ENCODE measurements around the gene PRKG1. TPM values are rescaled to one million over a fixed set of nuclear protein-coding genes. Genes with fewer than 3 reads are reported as not detected.
"Not testable (repeated sequence)": the region's sequence is repeated elsewhere in the genome, so short reads cannot be mapped to it uniquely, and the experiment has no call there.

Gene PRKG1
- polyA plus RNA-seq, 3 donors: 12.9 to 15.4 (median 13.7) TPM

DNA sequence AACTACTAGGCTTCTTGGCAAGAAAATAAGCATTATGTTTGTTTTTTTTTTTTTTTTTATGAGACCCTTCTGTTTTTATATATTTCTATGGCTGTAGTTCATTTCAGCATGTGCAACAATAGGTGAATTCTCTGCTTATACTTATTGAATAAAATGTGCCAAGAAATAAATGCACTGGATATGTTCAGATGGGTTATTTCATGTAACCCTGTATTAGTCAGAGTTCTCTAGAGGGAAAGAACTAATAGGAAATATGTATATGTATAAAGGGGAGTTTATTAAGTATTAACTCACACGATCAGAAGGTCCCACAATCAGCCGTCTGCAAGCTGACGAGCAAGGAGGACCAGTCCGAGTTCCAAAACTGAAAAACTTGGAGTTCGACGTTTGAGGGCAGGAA lies 332.3 kb downstream of the PRKG1 start:
- no peak for DNase-seq (ENCODE audit: low read depth in 3 of 3, low spot score in 2 of 3)

DNA sequence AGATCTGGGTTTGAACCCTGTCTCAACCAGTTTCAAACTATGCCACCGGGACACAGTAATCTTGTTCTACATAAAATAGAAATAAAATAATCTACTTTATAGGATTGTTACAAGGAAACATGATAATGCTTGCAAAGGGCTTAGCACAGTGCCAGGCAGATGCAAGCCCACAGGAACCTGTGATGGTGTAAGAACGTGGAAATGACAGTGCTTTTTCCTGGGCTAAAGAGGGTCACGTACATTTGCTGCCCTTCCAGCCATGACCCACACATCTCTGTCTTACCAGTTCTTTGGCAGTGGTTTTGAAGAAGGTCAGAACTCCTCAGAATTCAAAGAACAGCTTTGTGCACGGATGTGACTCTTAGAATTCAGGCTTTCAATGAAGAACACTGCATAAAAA lies 342.2 kb downstream of the PRKG1 start:
- DNase-seq (ENCODE audit: low read depth in 3 of 3, low spot score in 2 of 3): no peak

DNA sequence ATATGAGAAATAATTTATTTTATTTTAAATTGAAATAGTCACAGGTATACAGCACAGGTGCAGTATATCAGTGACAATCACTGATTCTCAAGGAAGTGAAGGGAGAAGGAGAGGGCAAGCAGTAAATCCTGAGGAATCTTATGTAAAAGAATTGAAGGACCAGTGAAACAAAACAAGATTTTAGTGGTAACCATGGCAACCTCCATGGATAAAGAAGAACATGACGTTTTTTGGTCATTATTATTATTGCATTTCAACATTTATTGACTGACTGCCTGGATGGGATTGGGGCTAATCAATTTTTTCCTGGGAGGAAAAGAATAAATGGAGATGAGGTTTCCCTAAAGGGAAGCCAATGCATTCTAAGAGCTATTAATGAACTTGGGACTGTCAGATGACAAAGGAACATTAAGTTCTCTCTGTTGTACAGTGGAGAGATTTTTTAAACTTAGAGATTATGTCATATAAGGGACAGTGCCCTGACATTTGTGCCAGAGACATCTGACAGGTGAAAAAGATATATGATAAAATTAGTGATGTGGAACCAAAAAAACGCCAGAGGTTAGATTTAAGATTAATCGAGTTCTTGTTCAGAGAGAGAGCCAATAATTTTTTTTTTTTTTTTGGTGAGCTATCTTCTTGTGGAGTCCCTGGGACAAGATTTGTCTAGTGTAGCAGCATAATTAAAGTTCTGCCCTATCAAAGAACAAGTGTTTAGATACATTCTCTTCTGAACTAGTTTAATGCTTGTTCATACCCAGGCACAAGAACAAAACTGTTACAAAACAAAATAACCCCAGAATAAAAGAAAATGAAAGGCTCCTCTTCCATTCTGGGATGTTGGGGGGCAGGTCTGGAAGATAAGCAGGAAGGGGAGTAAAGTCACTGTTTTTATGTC lies 345.2 kb downstream of the PRKG1 start:
- no peak for DNase-seq (ENCODE audit: low read depth in 3 of 3, low spot score in 2 of 3)

DNA sequence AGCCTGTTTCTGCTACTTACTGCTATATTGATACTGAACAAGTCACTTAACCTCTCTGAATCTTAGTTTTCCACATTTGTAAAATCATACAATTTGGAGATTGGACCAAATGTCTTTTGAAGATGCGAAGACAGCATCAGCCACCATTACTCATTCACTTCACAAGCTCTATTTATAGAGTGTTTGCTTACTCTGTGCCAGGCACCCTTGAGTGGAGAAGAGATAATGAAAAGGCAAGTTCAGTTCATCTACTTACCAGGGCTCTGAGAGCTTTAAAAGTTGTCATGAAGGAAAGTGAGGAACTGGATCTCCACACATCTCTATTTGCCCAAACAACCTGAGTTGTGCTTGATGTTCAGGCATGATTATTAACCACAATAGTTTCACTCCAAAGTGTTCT lies 347.6 kb downstream of the PRKG1 start:
- no peak for DNase-seq (ENCODE audit: low read depth in 3 of 3, low spot score in 2 of 3)

DNA sequence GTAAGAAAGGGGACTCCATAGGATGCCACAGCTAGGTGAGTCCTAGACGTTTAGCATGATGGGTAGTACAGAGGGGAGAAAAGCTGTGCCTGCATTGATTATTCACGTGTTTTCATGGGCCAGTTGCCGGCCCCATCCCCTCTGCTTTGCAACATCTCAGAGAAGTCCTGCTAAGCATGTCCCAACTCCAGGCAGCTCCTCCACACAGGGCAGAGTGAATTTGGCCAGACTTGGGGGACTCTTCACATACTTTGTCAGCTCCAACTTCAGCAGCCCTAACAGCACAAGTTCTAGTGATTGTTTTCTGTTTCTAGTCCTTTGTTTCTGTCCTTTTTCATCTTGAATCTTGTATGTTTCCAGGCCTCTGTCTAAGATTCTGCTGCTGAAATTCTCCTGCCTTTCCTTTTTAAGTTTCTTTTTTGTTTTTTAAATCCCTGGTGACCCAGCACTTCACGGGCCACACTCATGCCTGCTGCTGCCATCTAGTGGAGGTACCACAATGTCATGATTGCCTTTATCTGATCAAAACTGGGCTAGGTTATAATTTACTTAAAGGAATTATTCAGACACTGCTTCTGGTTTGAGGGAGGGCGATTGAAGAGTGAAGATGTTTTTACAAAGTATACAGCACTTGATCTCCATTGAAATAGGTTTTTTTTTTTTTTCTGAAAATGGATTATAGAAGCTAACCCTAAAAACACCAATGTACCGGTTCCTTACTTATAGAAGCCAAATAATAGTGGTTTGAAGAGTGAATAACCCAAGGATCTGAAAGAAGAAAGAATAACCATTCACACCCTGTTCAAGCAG lies 348.2 kb downstream of the PRKG1 start:
- peak; percentile 37 to 45 (median 40) for DNase-seq (ENCODE audit: low read depth in 3 of 3, low spot score in 2 of 3)

DNA sequence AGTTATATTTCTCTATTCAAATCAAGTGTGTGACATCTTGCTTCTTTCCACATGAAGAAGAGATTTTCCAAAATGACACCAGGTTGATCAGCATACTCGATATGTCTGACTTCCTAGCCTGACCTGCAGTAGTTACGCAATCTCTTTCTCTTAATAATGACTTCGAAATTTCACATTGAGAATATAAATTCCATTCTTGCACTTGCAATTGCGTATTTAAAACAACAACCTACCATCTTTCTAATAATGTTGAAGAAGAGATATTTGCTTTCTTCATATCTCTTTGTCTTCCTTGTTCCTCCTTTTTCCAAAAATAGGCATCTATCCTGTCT lies 348.8 kb downstream of the PRKG1 start:
- DNase-seq (ENCODE audit: low read depth in 3 of 3, low spot score in 2 of 3): no peak

DNA sequence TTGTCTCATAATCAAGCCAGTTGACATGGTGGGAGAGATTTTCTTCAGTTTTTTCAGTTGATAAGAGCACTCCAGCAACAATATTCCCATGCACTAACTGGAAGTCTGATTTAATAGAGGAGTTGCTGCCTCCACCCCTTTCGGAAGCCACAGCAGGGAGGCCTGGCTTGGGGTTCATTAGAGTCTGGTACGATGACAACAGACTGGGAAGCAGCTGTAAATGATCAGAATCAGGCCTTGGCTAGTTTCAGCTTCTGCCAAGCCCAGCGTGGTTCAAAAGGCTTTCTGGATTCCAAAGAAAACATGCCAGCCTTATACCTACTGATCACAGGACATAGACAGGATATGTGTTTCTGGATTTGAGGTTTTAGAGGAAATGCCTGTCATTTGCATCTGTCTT lies 351.1 kb downstream of the PRKG1 start:
- no peak for DNase-seq (ENCODE audit: low read depth in 3 of 3, low spot score in 2 of 3)

DNA sequence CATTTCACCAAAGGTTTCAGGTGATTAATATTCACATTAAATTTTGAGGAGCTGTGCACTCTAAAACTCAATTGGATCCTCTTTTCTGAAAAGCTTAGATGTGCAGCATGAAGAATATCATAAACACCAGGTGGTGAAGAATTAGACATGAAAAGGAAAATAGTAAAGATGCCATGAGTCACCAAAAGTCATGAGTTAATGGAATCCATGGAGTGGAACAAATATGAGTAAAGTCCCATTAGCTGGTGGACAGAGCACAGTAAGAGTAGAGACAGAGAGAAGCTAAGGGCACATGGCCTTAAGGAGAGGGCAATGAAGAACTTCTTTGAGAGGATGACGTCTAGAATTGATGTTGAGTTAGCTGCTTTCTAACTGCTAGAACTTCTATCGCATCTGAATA lies 353.5 kb downstream of the PRKG1 start:
- no peak for DNase-seq (ENCODE audit: low read depth in 3 of 3, low spot score in 2 of 3)

DNA sequence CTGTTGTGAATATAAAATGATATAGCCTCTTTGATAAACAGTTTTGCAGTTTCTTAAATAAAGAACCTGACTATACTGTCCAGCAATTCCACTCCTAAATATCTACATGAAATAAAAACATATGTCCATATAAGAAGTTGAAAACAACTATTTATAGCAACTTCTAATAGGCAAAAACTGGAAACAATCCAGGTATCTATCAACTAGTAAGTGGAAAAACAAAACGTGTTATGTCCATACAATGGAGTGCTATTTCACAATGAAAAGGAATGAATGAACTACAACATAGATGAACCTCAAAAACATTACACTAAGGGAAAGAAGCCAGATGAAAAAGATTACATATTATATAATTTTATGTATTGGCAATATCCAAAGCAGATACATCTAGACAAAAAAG lies 356.2 kb downstream of the PRKG1 start:
- DNase-seq (ENCODE audit: low read depth in 3 of 3, low spot score in 2 of 3): no peak

DNA sequence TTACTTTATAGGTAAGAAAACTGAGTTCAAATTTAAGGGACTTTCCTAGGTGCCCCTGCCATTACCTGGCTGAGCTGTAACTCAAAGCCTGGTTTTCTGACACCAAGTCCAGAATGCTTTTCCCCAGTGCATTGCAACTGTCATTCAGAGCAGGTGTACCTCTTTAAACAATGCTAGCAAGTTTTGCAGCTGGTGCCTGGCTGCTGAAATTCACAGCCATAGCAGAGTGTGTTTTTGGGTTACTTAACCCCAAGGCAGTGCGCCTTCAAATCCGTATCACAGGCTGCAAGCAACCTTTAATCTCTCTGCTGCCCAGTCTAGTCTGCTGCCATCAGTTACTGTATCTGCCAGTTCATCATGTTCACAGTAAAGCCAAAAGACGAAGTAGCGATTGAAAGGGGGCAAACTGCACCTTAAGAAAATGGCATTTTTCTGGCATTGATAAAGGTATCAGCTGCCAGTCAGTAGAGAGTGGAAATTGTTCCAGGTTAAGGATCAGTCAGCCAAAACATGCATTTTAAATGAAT lies 359.7 kb downstream of the PRKG1 start:
- DNase-seq (ENCODE audit: low read depth in 3 of 3, low spot score in 2 of 3): no peak

DNA sequence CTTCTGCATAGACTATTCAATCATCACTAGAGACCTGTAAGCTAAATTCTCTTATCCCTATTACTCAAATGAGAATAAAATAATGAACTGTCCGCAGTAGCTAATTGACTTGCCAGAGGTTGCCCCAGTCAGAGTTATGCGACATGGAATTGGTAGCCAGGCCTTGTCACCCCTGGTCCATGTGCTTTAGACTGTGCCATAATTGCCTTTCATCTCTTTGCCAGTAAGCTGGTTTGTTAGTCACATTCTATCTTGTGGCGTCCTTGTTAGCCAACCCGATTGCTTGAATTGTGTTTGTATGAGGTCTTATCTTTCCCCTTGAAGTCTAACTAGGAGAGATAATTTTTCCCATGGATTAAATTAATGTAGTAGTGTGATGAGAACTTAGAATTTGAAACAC lies 362.5 kb downstream of the PRKG1 start:
- DNase-seq (ENCODE audit: low read depth in 3 of 3, low spot score in 2 of 3): no peak

DNA sequence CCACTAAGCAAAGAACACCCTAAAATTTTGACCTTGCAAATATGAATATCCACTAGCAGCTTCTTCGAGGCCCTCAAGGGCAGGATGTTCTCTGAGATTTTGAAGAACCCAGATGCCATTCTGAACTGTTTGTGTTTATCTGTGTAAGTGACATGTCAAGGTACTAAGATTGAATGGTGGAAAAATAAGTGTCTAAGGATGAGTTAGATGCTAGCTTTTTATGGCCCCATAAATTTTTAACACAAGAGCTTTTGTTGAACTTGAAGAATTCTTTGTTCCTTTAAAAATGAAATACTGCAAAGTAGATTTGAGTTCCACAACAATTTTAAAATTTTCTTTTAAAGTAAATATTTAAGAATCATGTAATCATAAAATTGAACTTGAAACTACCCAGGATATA lies 365.4 kb downstream of the PRKG1 start:
- no peak for DNase-seq (ENCODE audit: low read depth in 3 of 3, low spot score in 2 of 3)

DNA sequence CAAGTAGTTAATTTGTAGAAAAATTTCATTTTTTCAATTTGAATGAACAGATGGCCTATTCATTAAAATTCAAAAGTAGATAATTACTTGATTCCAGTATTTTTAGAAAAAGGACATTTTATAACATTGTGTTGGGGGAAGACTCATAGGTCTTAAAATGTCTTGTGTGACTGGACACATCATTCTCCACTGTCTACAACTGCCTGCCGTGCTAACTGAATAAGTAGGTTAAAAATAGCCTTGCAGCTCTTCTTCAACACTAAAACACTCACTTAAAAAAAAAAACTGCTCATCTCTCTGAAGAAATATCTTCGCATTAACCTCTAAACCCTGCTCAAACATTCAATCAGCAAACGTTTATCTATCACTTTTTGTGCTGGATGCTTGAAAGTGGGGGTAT lies 371.3 kb downstream of the PRKG1 start:
- no peak for DNase-seq (ENCODE audit: low read depth in 3 of 3, low spot score in 2 of 3)

DNA sequence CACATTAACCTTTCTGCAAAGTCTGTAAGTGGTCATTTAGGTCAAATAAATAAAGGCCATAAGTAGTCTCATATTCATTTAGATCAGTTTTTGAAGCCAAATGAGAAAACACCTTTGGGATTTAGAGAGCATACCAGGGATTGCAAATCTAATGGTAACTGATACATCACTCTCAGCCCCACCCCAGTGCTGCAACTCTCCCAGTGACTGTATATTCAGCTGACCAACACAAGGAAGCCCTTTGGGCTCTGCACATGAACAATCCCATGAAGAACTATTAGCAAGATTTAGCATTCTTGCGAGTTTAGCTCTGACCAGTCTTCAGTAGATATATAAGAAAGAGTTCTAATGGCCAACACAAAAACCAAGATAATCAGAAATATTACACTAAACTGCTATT lies 372.8 kb downstream of the PRKG1 start:
- no peak for DNase-seq (ENCODE audit: low read depth in 3 of 3, low spot score in 2 of 3)

DNA sequence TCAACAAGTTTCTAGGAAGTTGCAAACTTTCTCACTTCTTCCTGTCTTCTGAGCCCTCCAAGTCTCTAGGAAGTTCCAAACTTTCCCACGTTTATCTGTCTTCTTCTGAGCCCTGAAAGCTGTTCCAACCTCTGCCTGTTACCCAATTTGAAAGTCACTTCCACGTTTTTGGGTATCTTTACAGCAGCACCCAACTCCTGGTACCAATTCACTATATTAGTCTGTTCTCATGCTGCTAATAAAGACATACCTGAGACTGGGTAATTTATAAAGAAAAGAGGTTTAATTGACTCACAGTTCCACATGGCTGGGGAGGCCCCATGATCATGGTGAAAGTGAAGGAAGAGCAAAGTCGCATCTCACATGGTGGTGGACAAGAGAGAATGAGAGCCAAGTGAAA lies 381.5 kb downstream of the PRKG1 start:
- not testable (repeated sequence) for DNase-seq (ENCODE audit: low read depth in 3 of 3, low spot score in 2 of 3)

DNA sequence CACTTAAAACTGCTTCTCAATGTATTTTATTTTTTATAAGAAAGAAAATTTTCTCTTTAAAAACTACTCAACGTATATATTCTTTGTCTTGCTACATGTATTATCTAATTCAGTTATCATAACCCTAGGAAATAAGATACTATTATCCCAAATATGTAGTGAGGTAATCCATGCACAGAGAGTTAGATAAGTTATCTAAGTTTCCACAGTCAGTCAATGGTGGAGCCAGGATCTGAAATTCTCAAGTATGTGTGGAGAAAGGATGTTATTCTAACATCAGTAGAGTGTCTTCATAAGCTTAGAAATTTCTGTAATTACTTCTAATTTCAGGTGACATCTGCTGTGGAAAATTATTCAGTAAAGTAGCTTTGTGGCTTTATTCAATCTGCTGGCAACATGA lies 385.2 kb downstream of the PRKG1 start:
- DNase-seq (ENCODE audit: low read depth in 3 of 3, low spot score in 2 of 3): no peak

DNA sequence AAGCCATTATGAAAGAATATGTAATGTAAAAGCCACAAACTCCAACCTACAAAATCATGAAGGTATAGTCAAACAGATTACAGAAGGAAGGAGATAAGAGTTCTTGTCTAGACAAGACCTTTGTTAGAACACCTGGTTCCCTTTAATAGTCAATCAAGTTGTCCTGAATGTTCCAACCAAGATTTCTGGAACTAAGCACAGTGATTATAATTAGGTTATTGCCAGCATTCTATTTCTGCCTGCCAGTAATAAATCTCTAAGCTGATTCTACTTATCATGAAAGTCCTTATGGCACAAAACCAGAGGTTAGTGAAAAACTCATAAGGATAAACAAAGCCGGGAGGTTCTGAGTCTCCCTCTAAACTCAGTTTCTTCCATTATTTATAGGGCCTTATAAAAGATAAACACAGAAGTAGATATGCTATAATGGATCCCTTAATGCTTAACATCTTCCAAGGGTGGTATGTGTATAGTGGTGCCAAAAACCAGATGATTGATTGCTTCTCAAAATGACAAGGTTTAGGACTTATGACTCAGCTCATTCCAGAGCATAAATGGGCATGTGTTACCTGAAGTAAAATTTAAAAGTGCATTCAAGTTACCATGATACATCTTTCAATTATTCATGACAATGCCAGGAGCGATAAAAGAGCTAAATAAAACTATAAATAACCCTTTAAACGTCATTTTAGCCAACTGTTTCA lies 387.9 kb downstream of the PRKG1 start:
- no peak for DNase-seq (ENCODE audit: low read depth in 3 of 3, low spot score in 2 of 3)

DNA sequence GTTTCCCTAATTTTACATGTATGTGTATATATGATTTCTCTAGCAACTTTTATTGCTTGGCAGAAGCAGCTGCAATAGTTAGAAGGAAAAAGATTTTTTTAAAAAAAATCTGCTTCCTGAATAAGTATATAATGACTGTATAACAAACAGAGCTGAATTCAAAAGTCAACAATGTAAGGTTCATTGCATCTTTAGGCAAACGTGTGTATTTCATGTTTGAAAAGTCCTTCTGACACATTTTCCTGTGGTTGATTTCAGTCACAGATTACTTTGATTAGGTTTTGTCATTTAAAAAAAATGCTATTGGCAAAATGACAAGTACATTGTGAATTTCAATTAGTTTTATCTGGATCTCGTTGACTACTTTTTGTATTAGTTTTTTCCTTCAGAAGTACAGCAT lies 394.1 kb downstream of the PRKG1 start:
- DNase-seq (ENCODE audit: low read depth in 3 of 3, low spot score in 2 of 3): no peak

DNA sequence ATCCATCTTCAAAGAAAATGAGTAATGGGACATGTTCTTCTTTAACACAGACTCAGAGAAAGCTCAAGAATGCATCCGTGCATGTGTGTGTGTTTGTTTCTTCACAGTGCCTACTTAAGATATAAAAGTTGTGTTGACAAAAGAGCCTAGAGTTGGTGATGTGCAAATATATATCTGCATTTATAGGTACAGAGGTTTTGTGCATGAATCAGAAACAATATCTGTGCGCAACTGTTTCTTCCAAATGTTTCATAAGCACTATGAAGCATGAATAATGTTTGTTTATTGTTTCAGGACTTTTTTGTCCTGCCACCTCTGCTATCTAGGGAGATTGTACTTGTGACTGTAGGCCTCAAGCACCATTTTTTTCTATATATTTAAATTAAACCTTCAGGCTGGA lies 395.4 kb downstream of the PRKG1 start:
- no peak for DNase-seq (ENCODE audit: low read depth in 3 of 3, low spot score in 2 of 3)

DNA sequence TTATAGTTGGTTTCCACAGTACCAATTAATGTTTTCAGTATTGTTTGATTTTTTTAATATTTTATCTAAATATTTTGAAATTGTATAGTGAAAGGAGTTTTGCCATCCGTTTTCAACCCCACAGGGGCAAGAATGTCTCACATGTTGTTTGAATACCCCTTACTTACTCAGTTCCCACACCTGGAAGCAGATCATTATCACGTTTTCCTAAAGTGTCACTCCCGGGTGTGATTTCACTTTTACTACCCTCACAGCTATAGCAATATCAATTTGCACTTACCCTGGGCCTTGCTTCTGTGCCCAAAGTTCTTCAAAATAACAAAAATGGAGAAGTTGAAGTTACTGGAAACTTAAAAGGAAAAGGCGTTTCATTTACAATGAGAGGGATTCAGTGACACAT lies 397.0 kb downstream of the PRKG1 start:
- no peak for DNase-seq (ENCODE audit: low read depth in 3 of 3, low spot score in 2 of 3)

DNA sequence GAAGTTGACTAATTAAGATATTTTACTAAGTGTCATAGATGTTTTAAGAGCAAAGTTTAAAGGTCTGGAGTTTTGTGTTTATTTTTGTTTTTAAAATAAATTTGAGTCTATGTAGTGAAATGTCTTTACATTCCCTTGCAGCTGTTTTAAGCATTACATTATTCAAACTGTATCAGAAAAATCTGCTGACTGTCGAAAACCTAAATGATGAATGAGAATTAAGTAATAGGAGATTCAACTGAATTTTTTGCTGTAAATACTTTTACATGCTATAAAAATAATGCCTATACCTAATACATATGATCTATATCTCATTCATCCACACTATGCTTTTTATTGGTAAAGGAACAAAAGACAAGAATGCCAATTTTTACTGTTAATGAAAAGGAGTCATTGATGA lies 397.9 kb downstream of the PRKG1 start:
- no peak for DNase-seq (ENCODE audit: low read depth in 3 of 3, low spot score in 2 of 3)

Data from right renal cortex interstitium (tissue), 3 donors.